Large intestine (tissue), 3 donors: ENCODE measurements around the gene TIGD6. TPM values are rescaled to one million over a fixed set of nuclear protein-coding genes. Genes with fewer than 3 reads are reported as not detected.

ENCODE experiments used
- DNase-seq, 2 donors: peaks; one replicate each; pipeline versions ENCODE4 v3.0.0 to v3.0.0-alpha.2; 2013
- H3K27ac ChIP-seq: one replicate; pipeline ENCODE4 v1.5.1; 2013; ENCODE audit warnings: low read length
- H3K27me3 ChIP-seq: 2 replicates; pipeline ENCODE4 v1.6.1; 2013; ENCODE audit warnings: low read length; ENCODE audit not compliant: control insufficient read depth, insufficient read depth
- H3K36me3 ChIP-seq: 2 replicates; pipeline ENCODE4 v1.6.1; 2013; ENCODE audit warnings: low read length; ENCODE audit not compliant: control insufficient read depth, insufficient read depth
- H3K4me1 ChIP-seq: one replicate; pipeline ENCODE4 v1.6.1; 2013; ENCODE audit warnings: low read length; ENCODE audit not compliant: control insufficient read depth, insufficient read depth
- H3K4me3 ChIP-seq: one replicate; pipeline ENCODE4 v1.5.1; 2013; ENCODE audit warnings: low read length
- H3K9me3 ChIP-seq: one replicate; pipeline ENCODE4 v1.6.1; 2013; ENCODE audit warnings: mild to moderate bottlenecking, low read depth, low read length, moderate library complexity; ENCODE audit not compliant: control insufficient read depth
- WGBS: methylation state at CpG from one replicate; pipeline ENCODE4 v1.1.5; 2013; ENCODE audit warnings: low lambda C conversion rate; ENCODE audit not compliant: insufficient coverage; 5-methylcytosine and 5-hydroxymethylcytosine counted together
- polyA plus RNA-seq: library from polyadenylated mRNA; unstranded; fragments of 120-200 nt; gene quantifications from one replicate; pipeline ENCODE4 v1.2.1, GENCODE V29; 2013

Gene TIGD6
- polyA plus RNA-seq, 1 donor: 5.4 TPM

- H3K27me3 ChIP-seq: no peaks in the 10 kb centered on the region
- H3K4me3 ChIP-seq: no peak overlapping the region
- no peak overlapping the region for H3K27ac ChIP-seq
- DNase-seq: no peak
- no peaks in the 10 kb centered on the region for H3K9me3 ChIP-seq
- H3K4me1 ChIP-seq: no peaks in the 10 kb centered on the region
- H3K36me3 ChIP-seq: peaks cover 81% of the 10 kb centered on the region
- WGBS: no CpG with 5 or more reads among the region's 1 CpG
Observed at GRCh38 chr5:150020249-150020648, 19.8 kb upstream of the TIGD6 start.

GRCh38 chr5:150017226-150018005, 17.0 kb upstream of the TIGD6 start:
- no peaks in the 10 kb centered on the region for H3K27me3 ChIP-seq
- H3K4me3 ChIP-seq: no peak overlapping the region
- WGBS: no CpG with 5 or more reads among the region's 6 CpGs
- H3K9me3 ChIP-seq: no peaks in the 10 kb centered on the region
- no peak for DNase-seq
- H3K27ac ChIP-seq: no peak overlapping the region
- H3K4me1 ChIP-seq: no peaks in the 10 kb centered on the region
- H3K36me3 ChIP-seq: peaks cover 78% of the 10 kb centered on the region

GRCh38 chr5:150016537-150016936, 16.1 kb upstream of the TIGD6 start:
- DNase-seq: no peak
- no peak overlapping the region for H3K27ac ChIP-seq
- peaks cover 74% of the 10 kb centered on the region for H3K36me3 ChIP-seq
- no peak overlapping the region for H3K4me3 ChIP-seq
- no peaks in the 10 kb centered on the region for H3K9me3 ChIP-seq
- H3K4me1 ChIP-seq: no peaks in the 10 kb centered on the region
- no peaks in the 10 kb centered on the region for H3K27me3 ChIP-seq

- H3K27ac ChIP-seq: no peak overlapping the region
- no peak for DNase-seq
- H3K4me1 ChIP-seq: no peaks in the 10 kb centered on the region
- 100% methylated on average over 2 of the region's 3 CpGs for WGBS
- no peak overlapping the region for H3K4me3 ChIP-seq
- peaks cover 74% of the 10 kb centered on the region for H3K36me3 ChIP-seq
- no peaks in the 10 kb centered on the region for H3K27me3 ChIP-seq
- no peaks in the 10 kb centered on the region for H3K9me3 ChIP-seq
Observed at GRCh38 chr5:150015415-150015814, 15.0 kb upstream of the TIGD6 start.

GRCh38 chr5:150014456-150014855, 14.0 kb upstream of the TIGD6 start:
- H3K4me3 ChIP-seq: no peak overlapping the region
- peaks cover 74% of the 10 kb centered on the region for H3K36me3 ChIP-seq
- H3K27me3 ChIP-seq: no peaks in the 10 kb centered on the region
- no peaks in the 10 kb centered on the region for H3K9me3 ChIP-seq
- no peaks in the 10 kb centered on the region for H3K4me1 ChIP-seq
- DNase-seq: no peak
- WGBS: no CpG with 5 or more reads among the region's 3 CpGs
- no peak overlapping the region for H3K27ac ChIP-seq

- no peak for DNase-seq
- no CpG with 5 or more reads among the region's 4 CpGs for WGBS
Observed at GRCh38 chr5:150013931-150014330, 13.5 kb upstream of the TIGD6 start.

GRCh38 chr5:150009671-150010387, 9.4 kb upstream of the TIGD6 start:
- Histone ChIP-seq H3K27ac (no peak overlapping the region), H3K27me3 (no peaks in the 10 kb centered on the region), H3K36me3 (peaks cover 71% of the 10 kb centered on the region), H3K9me3 (no peaks in the 10 kb centered on the region), H3K4me1 (no peaks in the 10 kb centered on the region), H3K4me3 (no peak overlapping the region)
- no peak for DNase-seq
- WGBS: no CpG with 5 or more reads among the region's 6 CpGs

More at GRCh38 chr5:150013931-150014330, 13.5 kb upstream of the TIGD6 start:
- peaks cover 72% of the 10 kb centered on the region for H3K36me3 ChIP-seq
- H3K4me1 ChIP-seq: no peaks in the 10 kb centered on the region
- no peak overlapping the region for H3K4me3 ChIP-seq
- H3K27me3 ChIP-seq: no peaks in the 10 kb centered on the region
- no peak overlapping the region for H3K27ac ChIP-seq
- no peaks in the 10 kb centered on the region for H3K9me3 ChIP-seq

- H3K4me1 ChIP-seq: peaks cover 2% of the 10 kb centered on the region
- no peaks in the 10 kb centered on the region for H3K27me3 ChIP-seq
- DNase-seq: no peak
- no peaks in the 10 kb centered on the region for H3K9me3 ChIP-seq
- no peak overlapping the region for H3K27ac ChIP-seq
- H3K4me3 ChIP-seq: no peak overlapping the region
- H3K36me3 ChIP-seq: peaks cover 61% of the 10 kb centered on the region
Observed at GRCh38 chr5:150007050-150007449, 6.6 kb upstream of the TIGD6 start.

- no peaks in the 10 kb centered on the region for H3K9me3 ChIP-seq
- no peak for DNase-seq
- peaks cover 2% of the 10 kb centered on the region for H3K4me1 ChIP-seq
- no peak overlapping the region for H3K4me3 ChIP-seq
- no CpG with 5 or more reads among the region's 4 CpGs for WGBS
- H3K27me3 ChIP-seq: no peaks in the 10 kb centered on the region
- no peak overlapping the region for H3K27ac ChIP-seq
- H3K36me3 ChIP-seq: peaks cover 59% of the 10 kb centered on the region
Observed at GRCh38 chr5:150006318-150006717, 5.9 kb upstream of the TIGD6 start.

- Histone ChIP-seq H3K4me1 (peaks cover 13% of the 10 kb centered on the region), H3K4me3 (peak overlapping the region; percentile 55), H3K27me3 (no peaks in the 10 kb centered on the region), H3K9me3 (no peaks in the 10 kb centered on the region), H3K27ac (peak overlapping the region; percentile 74), H3K36me3 (peaks cover 25% of the 10 kb centered on the region)
- DNase-seq: peak; percentile 52 to 71
- WGBS: 100% methylated on average over 1 of the region's 8 CpGs
Observed at GRCh38 chr5:150001660-150002486, 1.4 kb upstream of the TIGD6 start.
